ENCODE measurements around the gene KPTN. TPM values are rescaled to one million over a fixed set of nuclear protein-coding genes. Genes with fewer than 3 reads are reported as not detected.

The KPTN gene
- 1 to 10 TPM; 2.8 to 2.9 TPM for total RNA-seq

DNA sequence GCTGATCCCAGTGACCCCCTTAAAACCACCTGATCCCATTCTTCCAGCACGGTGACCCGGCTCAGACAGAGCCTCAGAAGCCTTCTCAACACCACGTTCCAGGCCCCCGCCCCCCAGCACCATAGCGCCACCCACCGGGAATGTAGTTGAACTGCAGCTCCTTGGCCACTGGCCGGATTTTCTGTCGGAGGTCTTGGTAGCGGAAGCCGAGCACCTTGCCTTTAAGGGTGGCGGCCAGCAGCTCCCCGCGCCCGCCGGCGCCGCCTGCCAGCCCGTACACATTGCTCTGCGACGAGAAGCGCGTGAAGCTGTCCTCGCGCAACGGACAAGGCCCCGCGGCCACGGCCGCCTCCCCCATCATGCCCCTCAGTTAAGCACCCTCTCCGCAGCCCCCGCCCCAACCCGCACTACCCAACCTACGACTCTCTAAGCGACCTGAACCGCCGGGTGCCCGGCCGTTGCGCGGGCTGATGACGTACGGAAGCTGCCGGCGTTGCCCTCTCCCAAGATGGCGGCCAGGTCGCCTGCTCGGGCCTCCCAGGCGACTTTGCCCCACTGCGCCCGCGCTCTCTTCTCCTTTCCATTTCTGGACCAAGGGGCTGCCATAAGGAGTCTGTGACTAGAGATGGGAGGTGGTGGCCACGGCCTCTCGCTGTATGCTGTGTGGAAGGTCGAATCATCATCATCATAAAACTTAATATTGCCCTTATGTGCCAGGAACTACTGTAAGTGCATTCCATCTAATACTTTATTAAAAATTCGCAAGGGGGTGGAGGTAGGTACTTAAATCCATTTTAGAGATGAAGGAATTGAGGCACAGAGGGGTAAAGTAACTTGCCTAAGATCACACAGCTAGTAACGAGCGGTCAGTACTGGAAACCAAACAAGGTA is at the start of gene KPTN:
KPTN (minus strand) TSS at position 420 of the 891 bp plus-strand sequence; CDS start at position 361, 59 bp downstream.
- H3K4me3 ChIP-seq: peak within 1 kb of the TSS; percentile 71 to 72
- peaks cover 0 to 20% of the 10 kb centered on the region in 2 donors for H3K4me1 ChIP-seq
- peak; percentile 89 for DNase-seq (ENCODE audit: low spot score)
- TF ChIP-seq, protein P1, sequence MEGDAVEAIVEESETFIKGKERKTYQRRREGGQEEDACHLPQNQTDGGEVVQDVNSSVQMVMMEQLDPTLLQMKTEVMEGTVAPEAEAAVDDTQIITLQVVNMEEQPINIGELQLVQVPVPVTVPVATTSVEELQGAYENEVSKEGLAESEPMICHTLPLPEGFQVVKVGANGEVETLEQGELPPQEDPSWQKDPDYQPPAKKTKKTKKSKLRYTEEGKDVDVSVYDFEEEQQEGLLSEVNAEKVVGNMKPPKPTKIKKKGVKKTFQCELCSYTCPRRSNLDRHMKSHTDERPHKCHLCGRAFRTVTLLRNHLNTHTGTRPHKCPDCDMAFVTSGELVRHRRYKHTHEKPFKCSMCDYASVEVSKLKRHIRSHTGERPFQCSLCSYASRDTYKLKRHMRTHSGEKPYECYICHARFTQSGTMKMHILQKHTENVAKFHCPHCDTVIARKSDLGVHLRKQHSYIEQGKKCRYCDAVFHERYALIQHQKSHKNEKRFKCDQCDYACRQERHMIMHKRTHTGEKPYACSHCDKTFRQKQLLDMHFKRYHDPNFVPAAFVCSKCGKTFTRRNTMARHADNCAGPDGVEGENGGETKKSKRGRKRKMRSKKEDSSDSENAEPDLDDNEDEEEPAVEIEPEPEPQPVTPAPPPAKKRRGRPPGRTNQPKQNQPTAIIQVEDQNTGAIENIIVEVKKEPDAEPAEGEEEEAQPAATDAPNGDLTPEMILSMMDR (IDR thresholded peaks at IDR 0.05): peak; percentile 85 to 90
- peaks cover 15% of the 10 kb centered on the region for H3K36me3 ChIP-seq
- H3K27ac ChIP-seq: peak within 1 kb of the TSS; percentile 91 to 94
- no peaks in the 10 kb centered on the region for H3K27me3 ChIP-seq
- no peaks in the 10 kb centered on the region for H3K9me3 ChIP-seq

DNA sequence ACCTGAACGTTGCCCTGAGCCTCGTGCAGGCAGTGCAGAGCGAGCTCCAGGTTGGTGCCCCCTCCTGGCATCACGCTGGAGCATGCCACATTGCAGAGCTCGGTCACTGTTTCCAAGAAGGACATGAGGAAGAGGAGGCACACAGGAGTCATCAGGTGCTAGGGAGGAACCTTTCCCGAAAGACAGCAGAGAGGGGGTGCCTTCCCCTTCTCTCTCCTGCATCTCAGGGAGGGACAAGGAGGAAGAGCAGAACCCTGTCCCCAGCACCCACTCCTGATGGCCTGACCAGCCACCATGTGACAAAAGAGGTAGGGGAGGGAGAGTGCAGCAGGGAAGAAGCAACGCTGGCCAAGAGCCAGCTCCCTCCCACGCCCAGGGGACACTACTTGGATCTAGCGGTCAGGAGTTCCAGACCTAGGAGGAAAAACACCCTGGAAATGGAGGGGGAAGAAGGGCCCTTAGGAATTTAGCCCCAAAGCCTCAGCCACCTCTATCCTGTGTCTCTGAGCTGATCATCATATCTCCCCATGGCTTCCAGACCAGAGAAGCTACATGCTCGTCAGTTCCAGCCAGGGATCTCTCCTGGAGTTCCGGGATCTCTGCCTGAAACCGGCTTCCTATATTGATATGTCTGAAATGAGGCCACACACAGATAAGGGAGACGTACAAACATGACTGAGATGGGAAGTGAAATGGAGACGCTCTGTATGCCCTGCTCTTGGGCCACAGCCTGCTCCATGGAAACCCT is 47.8 kb upstream of the KPTN start:
- H3K27ac ChIP-seq: no peak overlapping the region
- DNase-seq (ENCODE audit: low spot score): no peak
- TF ChIP-seq, protein P1 (IDR thresholded peaks at IDR 0.05): no peak
- H3K27me3 ChIP-seq: no peaks in the 10 kb centered on the region
- H3K4me1 ChIP-seq: no peaks in the 10 kb centered on the region
- no peak overlapping the region for H3K4me3 ChIP-seq
- H3K36me3 ChIP-seq: no peaks in the 10 kb centered on the region
- no peaks in the 10 kb centered on the region for H3K9me3 ChIP-seq

DNA sequence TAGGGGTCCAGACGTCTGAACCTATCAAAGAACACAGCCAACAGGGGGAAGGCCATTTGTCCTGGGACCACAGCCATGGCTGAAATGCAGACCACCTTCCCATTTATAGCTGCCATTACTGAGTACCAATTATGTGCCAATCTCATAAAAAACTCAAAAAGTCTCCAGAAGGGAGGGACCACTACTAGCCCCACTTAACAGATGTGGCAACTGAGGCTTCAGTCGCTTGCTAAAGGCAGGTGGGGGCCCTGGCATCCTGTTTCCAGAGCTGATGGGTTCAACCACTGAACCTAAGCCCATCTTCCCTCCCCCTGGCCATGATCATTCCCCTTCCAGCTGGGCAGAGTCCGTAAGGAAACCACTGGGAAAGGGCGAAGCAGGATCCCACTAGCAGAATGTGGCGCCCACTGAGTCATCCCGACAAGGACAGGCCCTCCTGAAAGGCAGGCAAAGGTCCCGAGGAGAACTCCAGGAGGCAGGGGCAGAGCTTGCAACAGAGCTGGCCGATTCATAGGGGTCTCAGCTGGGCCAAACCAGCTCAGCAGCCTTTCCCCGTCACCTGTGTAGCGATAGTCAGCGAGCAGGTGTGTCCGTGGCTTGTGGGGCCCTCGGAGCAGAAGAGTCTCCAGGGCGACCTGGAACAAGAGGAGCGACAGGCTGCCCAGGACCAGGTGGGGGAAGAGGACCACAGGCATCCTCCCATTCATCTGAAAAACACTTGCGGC is 45.2 kb upstream of the KPTN start:
- H3K27ac ChIP-seq: no peak overlapping the region
- no peaks in the 10 kb centered on the region for H3K36me3 ChIP-seq
- H3K4me3 ChIP-seq: no peak overlapping the region
- no peak for DNase-seq (ENCODE audit: low spot score)
- no peaks in the 10 kb centered on the region for H3K27me3 ChIP-seq
- TF ChIP-seq, protein P1 (IDR thresholded peaks at IDR 0.05): no peak
- H3K9me3 ChIP-seq: no peaks in the 10 kb centered on the region
- H3K4me1 ChIP-seq: no peaks in the 10 kb centered on the region

- Histone ChIP-seq H3K4me1 (peaks cover 0 to 4% of the 10 kb centered on the region in 2 donors), H3K4me3 (no peak overlapping the region), H3K27me3 (no peaks in the 10 kb centered on the region), H3K36me3 (no peaks in the 10 kb centered on the region), H3K9me3 (no peaks in the 10 kb centered on the region), H3K27ac (no peak overlapping the region)
- TF ChIP-seq, protein P1 (IDR thresholded peaks at IDR 0.05): no peak
- DNase-seq (ENCODE audit: low spot score): no peak
These were observed 42.8 kb upstream of the KPTN start for GRCh38 chr19:47526798-47527197.

DNA sequence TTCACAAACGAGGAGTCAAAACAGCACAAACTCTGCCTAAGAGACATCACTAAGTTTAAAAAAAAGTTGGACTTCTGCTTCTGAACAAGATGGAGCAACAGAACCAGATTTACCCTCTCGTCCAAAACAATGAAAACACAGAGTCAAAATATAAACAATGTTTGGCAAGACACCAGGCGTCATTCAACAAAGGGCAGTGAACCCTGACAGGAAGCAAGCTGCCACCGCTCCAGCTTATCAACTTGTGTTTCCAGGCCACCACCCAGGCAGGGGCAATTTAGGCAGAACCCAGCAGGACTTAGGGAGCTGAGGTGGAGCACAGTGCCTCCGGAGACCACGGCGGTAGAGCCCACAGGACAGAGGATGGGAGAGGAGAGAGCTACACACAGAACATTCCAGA is 39.5 kb upstream of the KPTN start:
- Histone ChIP-seq H3K9me3 (no peaks in the 10 kb centered on the region), H3K27ac (no peak overlapping the region), H3K4me3 (no peak overlapping the region), H3K4me1 (peaks cover 0 to 4% of the 10 kb centered on the region in 2 donors), H3K27me3 (no peaks in the 10 kb centered on the region), H3K36me3 (no peaks in the 10 kb centered on the region)
- TF ChIP-seq, protein P1 (IDR thresholded peaks at IDR 0.05): no peak
- no peak for DNase-seq (ENCODE audit: low spot score)

Measured in right atrium auricular region (tissue), 2 donors.